Activated CD4-positive, alpha-beta memory T cell treated with anti-CD3 and anti-CD28 coated beads, Interleukin-2, amount 10 ng/mL, durations not matched to agents 7 days and 5 days (primary cell): Measurements from ENCODE around the gene SLC7A6OS. TPM values are rescaled to one million over a fixed set of nuclear protein-coding genes. Genes with fewer than 3 reads are reported as not detected.

Experiments used
- CTCF ChIA-PET: fragments of 350-600 bp; sonication (Branson Sonifier 250); formaldehyde crosslinking; loops from one replicate; lab custom pipeline; 2021; ENCODE audit warnings: antibody characterized with exemption, inconsistent platforms; lab: Charles Lee
- POLR2A ChIA-PET: fragments of 350-600 bp; sonication (Branson Sonifier 250); formaldehyde crosslinking; loops from one replicate; lab custom pipeline; 2021; ENCODE audit warnings: antibody characterized with exemption; lab: Charles Lee
- DNase-seq: peaks from one replicate; pipeline ENCODE4 v3.0.0-alpha.2; 2020
- H3K27ac Mint-ChIP-seq: one replicate; pipeline ENCODE4 v1.8.0; 2021; ENCODE audit warnings: mild to moderate bottlenecking, mixed read lengths
- H3K27me3 Mint-ChIP-seq: one replicate; pipeline ENCODE4 v1.8.0; 2021; ENCODE audit warnings: mixed read lengths
- H3K36me3 Mint-ChIP-seq: one replicate; pipeline ENCODE4 v1.8.0; 2021; ENCODE audit warnings: low read depth, mixed read lengths
- H3K4me1 Mint-ChIP-seq: one replicate; pipeline ENCODE4 v1.8.0; 2021; ENCODE audit warnings: mixed read lengths
- H3K4me3 Mint-ChIP-seq: one replicate; pipeline ENCODE4 v1.8.0; 2021; ENCODE audit warnings: mild to moderate bottlenecking, mixed read lengths
- H3K9me3 Mint-ChIP-seq: one replicate; pipeline ENCODE4 v1.8.0; 2021; ENCODE audit warnings: mixed read lengths
- total RNA-seq, 2 experiments: library from RNA; stranded (reverse); gene quantifications; one replicate each; pipeline ENCODE4 v1.2.3, GENCODE V29; 2021

The SLC7A6OS gene
- total RNA-seq, 2 experiments from 2014 or later, result 30.4 to 31.2 TPM

DNA sequence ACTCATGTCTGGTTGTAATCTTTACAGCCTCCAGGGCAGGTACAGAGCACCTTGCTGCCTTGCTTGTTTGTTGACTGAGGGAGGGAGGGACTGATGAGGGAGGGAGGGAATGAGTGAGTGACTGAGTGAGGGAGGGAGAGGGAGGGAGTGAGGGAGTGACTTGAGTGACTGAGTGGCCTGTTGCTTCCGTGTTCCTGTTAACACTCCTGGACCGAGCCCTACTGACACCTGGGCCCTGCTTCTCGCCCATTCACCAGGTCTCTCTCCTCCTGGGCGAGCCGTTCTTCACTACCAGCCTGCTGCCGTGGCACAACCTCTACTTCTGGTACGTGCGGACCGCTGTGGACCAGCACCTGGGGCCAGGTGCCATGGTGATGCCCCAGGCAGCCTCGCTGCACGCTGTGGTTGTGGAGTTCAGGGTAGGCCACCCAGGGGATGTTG lies 41.3 kb upstream of the SLC7A6OS start:
- Mint-ChIP-seq H3K36me3 (peaks cover 80% of the 10 kb centered on the region), H3K9me3 (no peaks in the 10 kb centered on the region), H3K27me3 (no peaks in the 10 kb centered on the region), H3K4me1 (peaks cover 21% of the 10 kb centered on the region), H3K27ac (no peak overlapping the region), H3K4me3 (no peak overlapping the region)
- ChIA-PET POLR2A (interaction anchor here (0.9 kb wide), 1 partner anchor 11 kb away, joined by 3 read pairs; no protein-coding TSS in a partner anchor), CTCF (interaction anchor here (1.1 kb wide), 1 partner anchor 90 kb away, joined by 3 read pairs; no protein-coding TSS in a partner anchor)
- no peak for DNase-seq

DNA sequence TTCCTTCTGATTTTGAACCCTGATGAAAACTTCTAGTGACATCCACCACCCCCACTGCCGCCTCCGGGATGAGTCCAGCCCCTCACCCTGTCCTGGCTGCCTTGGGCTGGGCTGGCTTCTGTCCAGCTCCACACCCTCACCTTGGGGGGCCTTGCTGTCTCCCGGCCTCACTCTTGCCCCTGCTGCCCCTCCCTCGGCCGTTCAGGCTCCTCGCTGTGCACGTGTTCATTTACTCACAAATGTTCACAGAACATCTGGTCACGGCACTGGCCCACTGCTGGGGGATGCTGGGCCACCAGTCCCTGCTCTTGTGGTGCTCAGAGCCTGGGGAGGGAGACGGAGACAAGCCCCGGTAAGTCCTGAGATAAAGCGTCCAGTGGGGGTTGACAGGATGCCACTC lies 40.7 kb upstream of the SLC7A6OS start:
- H3K4me3 Mint-ChIP-seq, result no peak overlapping the region
- no peak for DNase-seq
- peaks cover 16% of the 10 kb centered on the region for H3K4me1 Mint-ChIP-seq
- H3K27me3 Mint-ChIP-seq, result no peaks in the 10 kb centered on the region
- H3K27ac Mint-ChIP-seq, result no peak overlapping the region
- ChIA-PET CTCF (no interaction called here), POLR2A (no interaction called here)
- peaks cover 82% of the 10 kb centered on the region for H3K36me3 Mint-ChIP-seq
- H3K9me3 Mint-ChIP-seq, result no peaks in the 10 kb centered on the region

DNA sequence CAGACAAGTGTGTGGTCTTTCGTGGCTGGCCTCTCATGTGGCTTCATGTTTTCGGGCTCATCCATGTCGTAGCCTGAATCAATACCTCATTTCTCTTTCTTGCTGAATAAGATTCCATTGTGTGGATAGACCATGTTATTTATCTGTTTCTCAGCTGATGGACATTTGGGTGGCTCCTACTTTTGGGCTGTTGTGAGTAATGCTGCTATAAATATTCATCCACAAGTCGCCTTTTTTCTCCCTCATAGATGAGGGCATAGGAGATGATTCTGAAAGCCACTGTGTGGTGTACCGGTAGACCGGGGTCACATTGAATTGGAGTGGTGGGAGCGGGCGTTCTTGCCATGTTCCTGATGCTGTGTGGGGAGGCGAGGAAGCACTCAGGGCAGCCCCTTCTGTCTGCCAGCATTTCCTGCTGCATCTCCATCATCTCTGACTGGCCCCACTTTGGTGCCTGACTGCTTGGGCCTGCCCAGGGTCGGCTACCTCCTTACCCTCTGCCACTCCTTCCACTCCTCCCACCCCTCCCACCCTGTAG lies 40.1 kb upstream of the SLC7A6OS start:
- no peaks in the 10 kb centered on the region for H3K9me3 Mint-ChIP-seq
- peaks cover 80% of the 10 kb centered on the region for H3K36me3 Mint-ChIP-seq
- no peak overlapping the region for H3K4me3 Mint-ChIP-seq
- ChIA-PET POLR2A (no interaction called here), CTCF (no interaction called here)
- DNase-seq, result no peak
- no peaks in the 10 kb centered on the region for H3K27me3 Mint-ChIP-seq
- H3K4me1 Mint-ChIP-seq, result peaks cover 10% of the 10 kb centered on the region
- H3K27ac Mint-ChIP-seq, result no peak overlapping the region

DNA sequence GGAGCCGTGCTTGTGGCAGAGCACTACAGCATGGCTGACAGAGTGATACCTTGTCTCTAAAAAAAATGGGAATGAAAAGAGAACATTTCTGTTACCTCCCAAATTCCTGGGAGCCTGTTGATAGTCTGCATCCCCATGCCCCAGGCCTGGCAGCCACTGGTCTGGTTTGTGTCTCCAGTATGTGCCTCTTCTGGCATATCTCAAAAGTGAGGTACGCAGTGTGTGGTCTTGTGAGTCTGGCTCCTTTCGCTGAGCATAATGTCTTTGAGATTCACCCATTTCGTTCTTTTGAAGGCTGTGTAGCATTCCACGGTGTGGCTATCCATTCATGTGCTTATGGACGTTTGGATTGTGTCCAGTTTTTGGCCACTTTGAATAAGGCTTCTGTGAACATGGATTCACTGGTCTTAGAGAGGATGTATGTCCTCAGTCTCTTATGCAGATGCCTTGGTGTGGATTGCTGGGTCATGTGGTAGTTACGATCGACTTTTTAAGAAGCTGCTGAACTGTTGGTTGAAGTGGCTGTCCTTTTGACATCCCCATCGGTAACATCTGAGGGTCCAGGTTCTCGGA lies 39.2 kb upstream of the SLC7A6OS start:
- DNase-seq, result no peak
- ChIA-PET CTCF (no interaction called here), POLR2A (no interaction called here)
- Mint-ChIP-seq H3K36me3 (peaks cover 76% of the 10 kb centered on the region), H3K27ac (no peak overlapping the region), H3K27me3 (no peaks in the 10 kb centered on the region), H3K4me3 (no peak overlapping the region), H3K4me1 (peaks cover under 1% of the 10 kb centered on the region), H3K9me3 (no peaks in the 10 kb centered on the region)

DNA sequence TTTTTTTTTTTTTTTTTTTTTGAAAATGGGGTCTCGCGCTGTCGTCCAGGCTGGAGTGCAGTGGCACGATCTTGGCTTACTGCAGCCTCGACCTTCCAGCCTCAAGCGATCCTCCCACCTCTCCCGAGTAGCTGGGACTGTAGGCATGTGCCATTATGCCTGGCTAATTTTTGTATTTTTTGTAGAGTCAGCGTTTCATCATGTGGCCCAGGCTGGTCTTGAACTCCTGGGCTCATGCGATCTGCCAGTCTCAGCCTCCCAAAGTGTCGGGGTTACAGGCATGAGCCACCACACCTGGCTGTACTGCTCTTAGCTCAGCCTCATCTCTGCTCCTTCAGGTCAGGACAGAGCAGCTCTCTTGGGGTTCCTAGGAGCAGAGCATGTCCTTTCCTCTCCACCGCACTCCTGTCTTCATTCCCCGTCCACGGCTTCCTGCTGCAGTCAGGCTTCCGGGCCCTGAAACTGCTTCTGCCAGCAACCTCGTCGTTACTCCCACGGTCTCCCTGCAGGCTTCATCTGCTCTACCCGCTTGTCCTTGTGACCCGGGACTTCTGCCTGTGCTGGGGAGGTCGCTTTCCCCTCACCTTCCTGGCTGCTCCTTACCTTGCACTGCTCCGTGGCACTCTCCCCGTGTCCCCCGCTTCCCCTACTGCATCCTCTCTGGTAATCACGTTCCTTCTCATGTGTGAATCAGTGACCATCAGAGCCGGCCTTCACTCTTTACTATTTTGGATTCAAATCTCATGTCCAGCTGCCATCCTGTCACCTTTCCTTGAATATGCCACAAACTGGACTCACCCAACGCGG lies 38.1 kb upstream of the SLC7A6OS start:
- POLR2A ChIA-PET, result no interaction called here
- CTCF ChIA-PET, result interaction anchor here (0.6 kb wide), 1 partner anchor 59 kb away, joined by 6 read pairs; no protein-coding TSS in a partner anchor
- H3K9me3 Mint-ChIP-seq, result no peaks in the 10 kb centered on the region
- no peak overlapping the region for H3K4me3 Mint-ChIP-seq
- no peak overlapping the region for H3K27ac Mint-ChIP-seq
- no peaks in the 10 kb centered on the region for H3K4me1 Mint-ChIP-seq
- no peaks in the 10 kb centered on the region for H3K27me3 Mint-ChIP-seq
- no peak for DNase-seq
- H3K36me3 Mint-ChIP-seq, result peaks cover 68% of the 10 kb centered on the region

DNA sequence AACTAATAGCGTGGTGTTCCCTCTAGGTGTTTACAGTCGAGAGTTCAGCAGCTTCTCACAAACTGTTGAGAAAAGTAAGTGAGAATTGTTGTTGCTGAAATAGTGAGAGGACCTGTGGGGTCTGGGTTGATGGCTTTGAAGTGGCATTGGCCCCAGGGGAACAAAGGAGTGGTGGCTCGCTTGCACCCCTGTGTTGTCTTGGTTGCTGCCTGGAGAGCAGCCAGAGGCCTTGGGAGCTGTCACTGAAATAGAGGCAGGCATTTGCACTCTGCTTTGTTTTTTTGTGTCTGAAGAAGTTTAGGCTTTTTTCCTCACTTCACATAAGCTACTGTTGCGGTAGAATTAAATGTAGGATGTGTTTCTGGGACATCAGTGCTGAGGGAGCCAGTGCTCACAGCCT lies 36.9 kb upstream of the SLC7A6OS start:
- ChIA-PET POLR2A (no interaction called here), CTCF (no interaction called here)
- Mint-ChIP-seq H3K4me3 (no peak overlapping the region), H3K27me3 (no peaks in the 10 kb centered on the region), H3K4me1 (no peaks in the 10 kb centered on the region), H3K9me3 (no peaks in the 10 kb centered on the region), H3K27ac (no peak overlapping the region), H3K36me3 (peaks cover 62% of the 10 kb centered on the region)
- DNase-seq, result no peak

DNA sequence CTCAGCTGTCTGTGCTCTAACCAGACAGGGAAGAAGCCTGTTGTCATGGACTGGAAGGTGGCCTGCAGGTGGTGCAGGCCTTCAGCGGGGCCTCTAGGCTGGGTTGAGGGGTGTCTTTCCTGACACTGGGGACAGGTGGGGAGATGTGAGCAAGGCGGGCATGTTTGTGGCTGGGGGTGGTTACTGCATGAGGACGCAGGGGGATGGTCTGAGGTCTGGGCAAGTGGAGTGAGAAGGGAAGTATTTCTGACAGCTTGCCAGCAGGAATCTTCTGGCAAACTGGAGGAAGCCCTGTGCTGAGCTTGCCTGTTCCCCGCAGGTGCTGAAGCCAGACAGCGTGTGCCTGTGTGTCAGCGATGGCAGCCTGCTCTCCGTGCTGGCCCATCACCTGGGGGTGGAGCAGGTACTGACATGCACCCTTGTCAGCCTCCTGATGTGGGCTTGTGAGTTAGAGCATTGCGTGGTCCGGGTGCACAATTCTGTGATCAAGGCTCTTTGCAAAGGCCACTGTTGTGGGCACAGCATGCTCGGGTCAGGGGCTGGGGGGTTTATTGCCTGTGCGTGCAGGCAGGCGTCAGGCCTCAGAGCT lies 36.2 kb upstream of the SLC7A6OS start:
- Mint-ChIP-seq H3K9me3 (no peaks in the 10 kb centered on the region), H3K4me1 (no peaks in the 10 kb centered on the region), H3K27me3 (no peaks in the 10 kb centered on the region), H3K4me3 (no peak overlapping the region), H3K36me3 (peaks cover 62% of the 10 kb centered on the region), H3K27ac (no peak overlapping the region)
- DNase-seq, result no peak
- POLR2A ChIA-PET, result no interaction called here
- CTCF ChIA-PET, result no interaction called here

DNA sequence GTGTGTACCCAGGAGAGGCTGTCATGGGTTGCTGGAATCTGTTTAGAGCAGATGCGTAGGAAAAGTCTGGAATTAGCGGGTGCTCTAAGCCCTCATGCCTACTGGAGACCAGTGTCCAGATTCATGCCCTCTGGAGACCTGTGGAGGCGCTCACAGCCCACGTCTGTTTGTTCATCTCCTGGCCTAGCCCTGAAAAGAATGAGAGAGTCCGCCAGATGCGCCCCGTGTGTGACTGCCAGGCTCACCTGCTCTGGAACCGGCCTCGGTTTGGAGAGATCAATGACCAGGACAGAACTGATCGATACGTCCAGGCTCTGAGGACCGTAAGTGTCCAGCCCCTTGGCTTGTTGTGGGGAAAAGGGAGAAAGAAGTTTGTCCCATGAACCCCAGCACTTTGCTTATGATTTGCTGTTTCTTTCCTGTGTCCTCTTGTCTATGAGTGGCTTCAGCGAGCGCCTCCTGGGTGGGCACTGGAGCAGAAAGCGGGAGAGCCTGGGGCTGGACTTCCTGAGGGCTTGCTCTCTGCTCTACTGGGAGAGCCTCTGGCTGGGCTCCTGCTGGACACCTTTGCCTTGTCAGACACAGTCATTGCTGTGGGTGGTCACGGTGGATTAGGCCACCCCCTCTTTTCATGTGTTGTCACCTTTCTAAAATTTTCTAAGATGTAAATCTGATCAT lies 35.4 kb upstream of the SLC7A6OS start:
- Mint-ChIP-seq H3K27me3 (no peaks in the 10 kb centered on the region), H3K4me3 (no peak overlapping the region), H3K36me3 (peaks cover 65% of the 10 kb centered on the region), H3K4me1 (no peaks in the 10 kb centered on the region), H3K9me3 (no peaks in the 10 kb centered on the region), H3K27ac (no peak overlapping the region)
- ChIA-PET CTCF (no interaction called here), POLR2A (interaction anchor here (2.4 kb wide), 1 partner anchor 10 kb away, joined by 7 read pairs; no protein-coding TSS in a partner anchor)
- DNase-seq, result no peak

DNA sequence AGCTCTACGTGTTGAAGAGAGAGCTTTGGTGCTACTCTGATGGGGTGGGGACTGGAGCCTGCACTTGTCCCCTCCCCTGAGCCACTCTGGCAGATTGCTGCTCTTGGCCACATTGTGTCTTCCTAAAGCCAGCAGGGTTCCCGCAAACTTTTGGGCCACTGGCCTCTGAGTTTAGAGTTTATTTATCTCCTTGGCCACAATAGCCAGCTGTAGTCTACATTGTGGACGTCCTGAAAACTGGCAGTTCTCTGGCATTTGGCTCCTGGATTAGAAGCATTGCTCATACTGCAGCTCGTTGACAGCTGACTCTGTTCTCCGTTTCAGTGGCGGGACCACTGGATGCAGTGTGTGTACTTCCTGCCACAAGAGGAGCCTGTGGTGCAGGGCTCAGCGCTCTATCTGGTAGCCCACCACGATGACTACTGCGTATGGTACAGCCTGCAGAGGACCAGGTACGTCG lies 34.6 kb upstream of the SLC7A6OS start:
- H3K27ac Mint-ChIP-seq, result no peak overlapping the region
- no peak overlapping the region for H3K4me3 Mint-ChIP-seq
- peaks cover 68% of the 10 kb centered on the region for H3K36me3 Mint-ChIP-seq
- no peaks in the 10 kb centered on the region for H3K4me1 Mint-ChIP-seq
- DNase-seq, result no peak
- POLR2A ChIA-PET, result interaction anchor here (2.4 kb wide), 1 partner anchor 10 kb away, joined by 7 read pairs; no protein-coding TSS in a partner anchor
- no peaks in the 10 kb centered on the region for H3K27me3 Mint-ChIP-seq
- no peaks in the 10 kb centered on the region for H3K9me3 Mint-ChIP-seq
- CTCF ChIA-PET, result interaction anchor here (1.3 kb wide), 1 partner anchor 16 kb away, joined by 5 read pairs; no protein-coding TSS in a partner anchor

DNA sequence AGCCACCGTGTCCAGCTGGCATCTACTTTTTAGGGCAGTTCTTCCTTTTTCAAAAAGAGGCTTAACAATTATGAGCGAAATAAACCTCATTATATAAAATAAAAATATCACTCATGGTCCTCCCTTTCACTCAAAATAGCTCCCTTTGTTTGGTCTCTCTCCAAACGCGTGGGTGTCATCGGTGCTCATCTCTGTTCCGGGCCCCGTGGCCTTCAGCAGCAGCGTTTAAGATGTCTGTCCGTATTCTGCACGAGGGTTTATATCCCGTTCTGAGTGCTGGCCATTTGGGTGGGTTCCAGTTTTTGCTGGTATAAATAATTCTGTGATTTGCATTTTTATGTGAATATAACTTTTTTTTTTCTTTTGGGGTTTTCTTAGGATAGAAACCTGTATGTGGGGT lies 33.5 kb upstream of the SLC7A6OS start:
- POLR2A ChIA-PET, result interaction anchor here (2.4 kb wide), 1 partner anchor 12 kb away, joined by 7 read pairs; no protein-coding TSS in a partner anchor
- no peaks in the 10 kb centered on the region for H3K27me3 Mint-ChIP-seq
- DNase-seq, result no peak
- H3K4me3 Mint-ChIP-seq, result no peak overlapping the region
- H3K27ac Mint-ChIP-seq, result no peak overlapping the region
- H3K36me3 Mint-ChIP-seq, result peaks cover 70% of the 10 kb centered on the region
- no peaks in the 10 kb centered on the region for H3K4me1 Mint-ChIP-seq
- CTCF ChIA-PET, result interaction anchor here (0.6 to 1.4 kb wide), 3 partner anchors 15 to 404 kb away, joined by 3 to 5 read pairs (median 5); no protein-coding TSS in a partner anchor
- no peaks in the 10 kb centered on the region for H3K9me3 Mint-ChIP-seq

DNA sequence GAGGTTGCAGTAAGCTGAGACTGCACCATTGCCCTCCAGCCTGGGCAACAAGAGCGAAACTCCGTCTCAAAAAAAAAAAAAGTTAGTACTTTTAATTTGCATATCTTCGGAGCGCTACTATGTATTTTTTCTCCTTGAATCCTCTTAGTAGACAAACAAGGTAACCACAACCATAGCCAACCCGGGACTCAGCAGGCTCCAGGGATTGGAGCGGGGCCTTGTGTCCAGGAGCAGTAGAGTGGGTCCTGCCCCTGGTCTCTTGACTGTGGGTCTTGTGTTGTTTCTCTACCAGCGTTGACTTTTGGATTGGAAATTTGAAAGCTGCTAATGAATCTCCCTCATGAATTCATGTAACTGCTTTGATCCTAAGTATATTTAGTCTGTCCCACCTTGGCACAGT lies 32.4 kb upstream of the SLC7A6OS start:
- Mint-ChIP-seq H3K4me3 (no peak overlapping the region), H3K27me3 (no peaks in the 10 kb centered on the region), H3K36me3 (peaks cover 65% of the 10 kb centered on the region), H3K9me3 (no peaks in the 10 kb centered on the region), H3K4me1 (no peaks in the 10 kb centered on the region), H3K27ac (no peak overlapping the region)
- ChIA-PET CTCF (no interaction called here), POLR2A (no interaction called here)
- DNase-seq, result no peak

DNA sequence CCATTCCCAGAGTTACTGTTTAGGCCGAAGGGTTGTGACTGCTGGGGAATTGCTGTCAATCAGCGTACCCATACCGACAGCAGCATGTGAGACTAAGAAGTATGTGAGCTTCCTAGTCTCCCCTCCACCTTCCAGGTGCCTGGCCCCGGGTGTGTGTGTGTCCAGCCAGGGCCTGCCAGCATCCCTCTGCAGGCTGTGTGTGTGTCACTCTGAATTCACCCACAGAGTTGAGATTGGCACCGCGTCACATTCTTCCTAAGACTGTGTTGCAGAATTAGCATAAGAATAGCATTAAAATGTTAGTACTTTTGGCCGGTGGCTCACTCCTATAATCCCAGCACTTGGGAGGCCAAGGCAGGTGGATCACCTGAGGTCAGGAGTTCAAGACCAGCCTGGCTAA lies 31.9 kb upstream of the SLC7A6OS start:
- Mint-ChIP-seq H3K4me3 (no peak overlapping the region), H3K27ac (no peak overlapping the region), H3K9me3 (no peaks in the 10 kb centered on the region), H3K27me3 (no peaks in the 10 kb centered on the region), H3K36me3 (peaks cover 65% of the 10 kb centered on the region), H3K4me1 (no peaks in the 10 kb centered on the region)
- CTCF ChIA-PET, result interaction anchor here (1.3 kb wide), 1 partner anchor 81 kb away, joined by 3 read pairs; no protein-coding TSS in a partner anchor
- POLR2A ChIA-PET, result interaction anchor here (2.3 kb wide), 1 partner anchor 10 kb away, joined by 8 read pairs; no protein-coding TSS in a partner anchor
- DNase-seq, result no peak
